Measurements from ENCODE around the gene GSTO2.

The GSTO2 gene

GRCh38 chr10:104293781-104294321 is 24.9 kb downstream of the GSTO2 start (continued):
- TF ChIP-seq ZBTB10 (tag by site-specific recombination; IDR thresholded peaks at IDR 0.05) = no peak

DNA sequence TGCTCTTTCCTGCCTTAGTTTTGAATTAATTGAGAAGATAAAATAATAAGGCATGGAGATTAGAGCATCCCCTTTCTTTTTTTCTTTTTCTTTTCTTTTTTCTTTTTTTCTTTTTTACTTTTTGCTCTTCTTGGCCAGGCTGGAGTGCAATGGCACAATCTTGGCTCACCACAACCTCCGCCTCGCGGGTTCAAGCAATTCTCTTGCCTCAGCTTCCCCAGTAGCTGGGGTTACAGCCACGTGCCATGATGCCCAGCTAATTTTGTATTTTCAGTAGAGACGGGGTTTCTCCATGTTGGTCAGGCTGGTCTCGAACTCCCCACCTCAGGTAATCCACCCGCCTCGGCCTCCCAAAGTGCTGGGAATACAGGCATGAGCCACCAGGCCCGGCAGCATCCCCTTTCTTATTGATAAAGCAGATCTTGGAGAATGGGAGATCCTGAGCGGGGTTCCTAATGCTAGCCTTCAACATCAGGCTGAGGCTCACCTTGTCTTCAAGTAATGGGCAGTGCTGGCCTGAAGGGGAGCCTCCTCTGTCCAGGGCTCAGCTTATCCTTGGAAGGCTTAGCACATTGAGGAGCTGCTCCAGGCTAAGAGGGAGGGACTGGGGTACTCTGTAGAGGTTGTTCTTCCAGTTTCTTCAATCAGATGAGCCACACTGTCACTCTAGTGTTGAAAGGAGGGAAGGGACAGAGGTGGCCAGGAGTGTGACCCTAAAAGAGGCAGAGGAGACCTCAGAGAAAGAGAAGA is 27.9 kb downstream of the GSTO2 start:
- H3K9me3 ChIP-seq (ENCODE audit: control insufficient read depth, insufficient read depth, low read depth, low read length) = no peaks in the 10 kb centered on the region
- ChIA-PET POLR2A (interaction anchor here (0.6 to 1.3 kb wide), 2 partner anchors 41 to 47 kb away, joined by 4 read pairs; partner anchors contain the start of gene ITPRIP), CTCF (interaction anchor here (0.7 to 14.0 kb wide), 6 partner anchors 9 to 223 kb away, joined by 5 to 289 read pairs (median 69); partner anchors contain the start of gene CFAP58)
- H3K4me1 ChIP-seq (ENCODE audit: control insufficient read depth, insufficient read depth, low read length) = no peaks in the 10 kb centered on the region
- H3K27ac ChIP-seq (ENCODE audit: extremely low read depth, low read depth, low read length) = no peak overlapping the region
- TF ChIP-seq ZNF433 (tag by site-specific recombination; IDR thresholded peaks at IDR 0.05; ENCODE audit: low read depth) (no peak), ZNF843 (tag by site-specific recombination; IDR thresholded peaks at IDR 0.05) (no peak), ZSCAN5A (tag by site-specific recombination; IDR thresholded peaks at IDR 0.05) (no peak), ZNF354C (tag by site-specific recombination; IDR thresholded peaks at IDR 0.05; ENCODE audit: borderline replicate concordance, low read depth) (no peak), ZBTB48 (tag by site-specific recombination; IDR thresholded peaks at IDR 0.05) (no peak), OSR2 (tag by site-specific recombination; IDR thresholded peaks at IDR 0.05) (no peak), KLF16 (tag by site-specific recombination; IDR thresholded peaks at IDR 0.05) (no peak)
- no peaks in the 10 kb centered on the region for H3K36me3 ChIP-seq (ENCODE audit: control insufficient read depth in 2 of 2, insufficient read depth in 1 of 2, low read length in 2 of 2)
- H3K4me3 ChIP-seq (ENCODE audit: low read depth, low read length) = no peak overlapping the region

- ChIA-PET POLR2A (no interaction called here), CTCF (interaction anchor here (0.6 to 14.0 kb wide), 14 partner anchors 8 to 217 kb away, joined by 3 to 289 read pairs (median 4); partner anchors contain the start of gene CFAP58)
- Histone ChIP-seq H3K4me1 (ENCODE audit: control insufficient read depth, insufficient read depth, low read length) (no peaks in the 10 kb centered on the region), H3K9me3 (ENCODE audit: control insufficient read depth, insufficient read depth, low read depth, low read length) (no peaks in the 10 kb centered on the region), H3K36me3 (ENCODE audit: control insufficient read depth in 2 of 2, insufficient read depth in 1 of 2, low read length in 2 of 2) (no peaks in the 10 kb centered on the region), H3K27ac (ENCODE audit: extremely low read depth, low read depth, low read length) (no peak overlapping the region), H3K4me3 (ENCODE audit: low read depth, low read length) (no peak overlapping the region)
- TF ChIP-seq ZNF324 (tag by site-specific recombination; IDR thresholded peaks at IDR 0.05) (no peak), YY2 (tag by site-specific recombination; IDR thresholded peaks at IDR 0.05) (no peak), ZNF449 (tag by site-specific recombination; IDR thresholded peaks at IDR 0.05) (0 out of 2 replicates have a peak, but pooled peaks have one; percentile 26), ZNF510 (tag by site-specific recombination; IDR thresholded peaks at IDR 0.05; ENCODE audit: insufficient replicate concordance) (no peak), GLIS1 (tag by site-specific recombination; IDR thresholded peaks at IDR 0.05) (peak; percentile 53; the same call in 1 of the 2 replicates), ZNF654 (tag by site-specific recombination; IDR thresholded peaks at IDR 0.05; ENCODE audit: low read depth) (peak; percentile 31; the same call in 1 of the 2 replicates), SALL2 (tag by site-specific recombination; IDR thresholded peaks at IDR 0.05; ENCODE audit: borderline replicate concordance) (no peak), PRDM10 (tag by site-specific recombination; IDR thresholded peaks at IDR 0.05) (no peak)
Measured at GRCh38 chr10:104297697-104298660, 29.0 kb downstream of the GSTO2 start.
